HL-60 (cell line): ENCODE results near the gene MMP21.

Experiments
- DNase-seq, 2 experiments: peaks; one replicate each; pipeline ENCODE4 v3.0.0-alpha.2; 2010 to 2020; ENCODE audit warnings: low read depth in 1 of 2, low spot score in 1 of 2
- H3K27ac ChIP-seq: fragments of 250-450 bp; sonication (Bioruptor Pico); replicated peaks from 2 replicates; pipeline ENCODE4 v1.5.1; 2020; ENCODE audit warnings: mild to moderate bottlenecking, moderate library complexity
- H3K27me3 ChIP-seq: fragments of 250-450 bp; sonication (Bioruptor Pico); 2 replicates; pipeline ENCODE4 v1.5.1; 2021; ENCODE audit warnings: mild to moderate bottlenecking, moderate library complexity; ENCODE audit not compliant: insufficient read depth, poor library complexity, severe bottlenecking
- H3K4me3 ChIP-seq: replicated peaks from 2 replicates; pipeline ENCODE4 v1.5.1; 2011; ENCODE audit warnings: mild to moderate bottlenecking, control low read depth, low read length; ENCODE audit not compliant: insufficient read depth
- GABPA ChIP-seq: IDR thresholded peaks from 2 replicates; pipeline ENCODE4 v1.6.1; 2012; ENCODE audit warnings: low read depth
- POLR2AphosphoS5 ChIP-seq: IDR thresholded peaks from 2 replicates; pipeline ENCODE4 v1.6.1; 2012; ENCODE audit warnings: low read depth
- SPI1 ChIP-seq: IDR thresholded peaks from 2 replicates; pipeline ENCODE4 v1.6.1; 2012; ENCODE audit warnings: low read depth, mild to moderate bottlenecking, borderline replicate concordance
- TF ChIP-seq, protein P1 (sequence below): IDR thresholded peaks from one replicate; pipeline ENCODE4 v1.5.1; 2011; ENCODE audit warnings: low read length, control low read depth, inconsistent platforms; ENCODE audit not compliant: insufficient read depth
- TF ChIP-seq, protein P2 (sequence below): IDR thresholded peaks from 2 replicates; pipeline ENCODE4 v1.6.1; 2012; ENCODE audit warnings: low read depth; ENCODE audit not compliant: insufficient replicate concordance

Gene MMP21

DNA sequence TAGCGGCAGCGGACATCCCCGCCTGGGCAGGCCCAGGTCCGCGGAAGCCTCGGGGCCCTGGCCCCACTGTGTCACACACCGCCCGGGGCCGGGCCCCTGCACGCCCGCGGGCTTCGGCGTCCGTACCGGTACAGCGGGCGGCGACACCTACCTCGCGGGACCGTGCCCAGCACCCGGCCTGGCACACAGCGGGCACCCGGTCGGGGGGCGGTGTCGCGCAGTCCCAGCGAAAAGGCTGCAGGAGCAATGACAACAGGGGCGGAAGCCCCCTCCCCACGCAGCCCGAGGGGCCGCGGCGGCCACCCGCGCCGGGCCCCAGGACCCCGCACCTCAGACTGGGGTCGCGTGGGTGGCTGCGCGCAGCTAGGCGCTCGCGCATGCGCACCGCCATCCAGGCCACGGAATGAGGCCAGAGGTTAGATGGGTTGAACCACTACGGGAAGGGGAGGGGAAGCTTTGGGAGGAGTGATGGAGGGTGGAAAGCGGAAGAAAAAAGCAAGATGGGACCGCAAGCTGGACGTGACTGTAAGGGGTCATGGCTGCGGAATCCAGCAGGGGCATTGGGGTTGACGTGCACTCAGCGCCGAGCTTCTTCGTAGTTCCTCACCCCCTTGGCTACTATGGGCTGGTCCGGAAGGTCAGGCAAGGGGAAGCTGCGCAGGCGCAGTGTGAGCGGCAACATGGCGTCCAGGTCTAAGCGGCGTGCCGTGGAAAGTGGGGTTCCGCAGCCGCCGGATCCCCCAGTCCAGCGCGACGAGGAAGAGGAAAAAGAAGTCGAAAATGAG is 47.4 kb upstream of the MMP21 start, which contains the start of the genes BCCIP and UROS:
TSS of gene BCCIP (plus strand) at position 669 of the 785 bp plus-strand sequence. CDS start at position 681, 12 bp downstream.
TSS of gene UROS (minus strand) at position 381 of the 785 bp plus-strand sequence. CDS start 6,759 bp downstream, outside the sequence.
- peak within 1 kb of the TSS; percentile 100 for H3K27ac ChIP-seq
- H3K4me3 ChIP-seq: peak within 1 kb of the TSS; percentile 70
- peak; percentile 88 to 89 for DNase-seq
- TF ChIP-seq POLR2AphosphoS5 (peak; percentile 78), SPI1 (no peak)
- TF ChIP-seq, protein P1, sequence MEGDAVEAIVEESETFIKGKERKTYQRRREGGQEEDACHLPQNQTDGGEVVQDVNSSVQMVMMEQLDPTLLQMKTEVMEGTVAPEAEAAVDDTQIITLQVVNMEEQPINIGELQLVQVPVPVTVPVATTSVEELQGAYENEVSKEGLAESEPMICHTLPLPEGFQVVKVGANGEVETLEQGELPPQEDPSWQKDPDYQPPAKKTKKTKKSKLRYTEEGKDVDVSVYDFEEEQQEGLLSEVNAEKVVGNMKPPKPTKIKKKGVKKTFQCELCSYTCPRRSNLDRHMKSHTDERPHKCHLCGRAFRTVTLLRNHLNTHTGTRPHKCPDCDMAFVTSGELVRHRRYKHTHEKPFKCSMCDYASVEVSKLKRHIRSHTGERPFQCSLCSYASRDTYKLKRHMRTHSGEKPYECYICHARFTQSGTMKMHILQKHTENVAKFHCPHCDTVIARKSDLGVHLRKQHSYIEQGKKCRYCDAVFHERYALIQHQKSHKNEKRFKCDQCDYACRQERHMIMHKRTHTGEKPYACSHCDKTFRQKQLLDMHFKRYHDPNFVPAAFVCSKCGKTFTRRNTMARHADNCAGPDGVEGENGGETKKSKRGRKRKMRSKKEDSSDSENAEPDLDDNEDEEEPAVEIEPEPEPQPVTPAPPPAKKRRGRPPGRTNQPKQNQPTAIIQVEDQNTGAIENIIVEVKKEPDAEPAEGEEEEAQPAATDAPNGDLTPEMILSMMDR: no peak
- TF ChIP-seq, protein P2, sequence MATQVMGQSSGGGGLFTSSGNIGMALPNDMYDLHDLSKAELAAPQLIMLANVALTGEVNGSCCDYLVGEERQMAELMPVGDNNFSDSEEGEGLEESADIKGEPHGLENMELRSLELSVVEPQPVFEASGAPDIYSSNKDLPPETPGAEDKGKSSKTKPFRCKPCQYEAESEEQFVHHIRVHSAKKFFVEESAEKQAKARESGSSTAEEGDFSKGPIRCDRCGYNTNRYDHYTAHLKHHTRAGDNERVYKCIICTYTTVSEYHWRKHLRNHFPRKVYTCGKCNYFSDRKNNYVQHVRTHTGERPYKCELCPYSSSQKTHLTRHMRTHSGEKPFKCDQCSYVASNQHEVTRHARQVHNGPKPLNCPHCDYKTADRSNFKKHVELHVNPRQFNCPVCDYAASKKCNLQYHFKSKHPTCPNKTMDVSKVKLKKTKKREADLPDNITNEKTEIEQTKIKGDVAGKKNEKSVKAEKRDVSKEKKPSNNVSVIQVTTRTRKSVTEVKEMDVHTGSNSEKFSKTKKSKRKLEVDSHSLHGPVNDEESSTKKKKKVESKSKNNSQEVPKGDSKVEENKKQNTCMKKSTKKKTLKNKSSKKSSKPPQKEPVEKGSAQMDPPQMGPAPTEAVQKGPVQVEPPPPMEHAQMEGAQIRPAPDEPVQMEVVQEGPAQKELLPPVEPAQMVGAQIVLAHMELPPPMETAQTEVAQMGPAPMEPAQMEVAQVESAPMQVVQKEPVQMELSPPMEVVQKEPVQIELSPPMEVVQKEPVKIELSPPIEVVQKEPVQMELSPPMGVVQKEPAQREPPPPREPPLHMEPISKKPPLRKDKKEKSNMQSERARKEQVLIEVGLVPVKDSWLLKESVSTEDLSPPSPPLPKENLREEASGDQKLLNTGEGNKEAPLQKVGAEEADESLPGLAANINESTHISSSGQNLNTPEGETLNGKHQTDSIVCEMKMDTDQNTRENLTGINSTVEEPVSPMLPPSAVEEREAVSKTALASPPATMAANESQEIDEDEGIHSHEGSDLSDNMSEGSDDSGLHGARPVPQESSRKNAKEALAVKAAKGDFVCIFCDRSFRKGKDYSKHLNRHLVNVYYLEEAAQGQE: peak; percentile 45
- H3K27me3 ChIP-seq: no peaks in the 10 kb centered on the region

DNA sequence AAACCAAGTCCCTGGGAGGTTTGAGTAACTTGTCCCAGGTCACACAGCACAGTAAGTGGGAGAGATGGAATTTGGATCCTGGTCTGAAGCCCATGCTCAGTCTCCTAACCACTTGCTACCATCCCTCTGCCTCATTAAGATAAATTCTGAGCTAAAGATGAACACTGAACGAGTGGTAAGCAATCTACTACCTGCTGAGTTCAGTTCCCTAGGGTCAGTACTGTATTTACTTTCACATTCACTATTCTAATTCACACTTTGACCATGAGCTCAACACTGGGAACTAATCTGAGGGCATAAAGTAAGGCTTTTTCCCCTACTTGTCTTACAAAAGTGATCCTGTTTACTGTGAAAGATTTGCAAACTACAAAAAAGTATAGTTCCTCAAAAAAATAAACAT is 45.1 kb upstream of the MMP21 start:
- Histone ChIP-seq H3K27me3 (no peaks in the 10 kb centered on the region), H3K27ac (no peak overlapping the region), H3K4me3 (no peak overlapping the region)
- TF ChIP-seq, protein P1: no peak
- TF ChIP-seq SPI1 (no peak), GABPA (no peak), POLR2AphosphoS5 (no peak)
- TF ChIP-seq, protein P2: no peak
- DNase-seq: no peak

DNA sequence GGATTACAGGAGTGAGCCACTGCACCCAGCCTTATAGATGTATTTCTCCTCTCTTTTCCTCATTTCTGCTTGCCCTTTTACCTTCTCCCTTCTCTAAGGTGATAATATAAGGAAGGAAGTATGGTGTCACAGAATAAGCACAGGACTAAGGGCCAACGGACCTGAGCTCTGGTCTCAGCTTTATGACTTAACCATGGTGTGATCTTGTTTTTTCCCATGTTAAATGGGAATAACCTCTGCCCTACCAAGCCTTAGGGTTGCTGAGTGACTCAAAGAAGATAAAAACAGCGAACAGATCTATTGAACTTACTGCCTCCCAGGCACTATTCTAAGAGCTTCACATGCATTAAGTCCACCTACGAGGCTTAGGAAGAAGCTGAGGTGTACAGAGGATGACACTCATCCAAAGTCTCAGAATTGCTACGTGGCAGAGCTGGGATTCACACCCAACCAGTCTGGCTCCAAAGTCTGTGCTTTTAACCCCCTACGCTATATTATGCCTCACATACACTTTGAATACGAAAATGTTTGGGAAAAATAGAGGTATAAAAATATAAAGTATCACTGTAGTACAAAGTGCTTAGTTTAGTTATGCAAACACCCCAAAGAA is 41.8 kb upstream of the MMP21 start:
- TF ChIP-seq SPI1: no peak
- TF ChIP-seq POLR2AphosphoS5: no peak
- TF ChIP-seq, protein P2: no peak
- no peak for TF ChIP-seq GABPA
- TF ChIP-seq, protein P1: no peak
- Histone ChIP-seq H3K4me3 (no peak overlapping the region), H3K27me3 (no peaks in the 10 kb centered on the region), H3K27ac (no peak overlapping the region)
- DNase-seq: no peak
